ENCODE measurements around the gene RPRD1A.
A peak's percentile ranks its signal among the peaks of the same experiment; 100 is the strongest.
"Not testable (repeated sequence)": the region's sequence is repeated elsewhere in the genome, so short reads cannot be mapped to it uniquely, and the experiment has no call there.

Gene RPRD1A

GRCh38 chr18:36066001-36066400, 1.4 kb downstream of the RPRD1A start:
- Histone ChIP-seq H2BK120ac (ENCODE audit: low read depth, low read length) (no peak overlapping the region), H3K79me1 (ENCODE audit: low read length) (peaks cover 1% of the 10 kb centered on the region), H2AK5ac (ENCODE audit: low read length) (no peak overlapping the region), H2BK15ac (replicated peaks; ENCODE audit: low read depth) (no peak overlapping the region), H3K56ac (ENCODE audit: low read length) (peak overlapping the region; percentile 73), H3K27me3 (ENCODE audit: insufficient read depth, low read length, poor library complexity) (no peaks in the 10 kb centered on the region), H3K4ac (ENCODE audit: low read depth, low read length) (no peak overlapping the region), H3K23ac (ENCODE audit: low read length) (no peak overlapping the region), H3K27ac (ENCODE audit: low read depth, low read length) (no peak overlapping the region), H3K18ac (ENCODE audit: low read length) (no peak overlapping the region), H3K9ac (ENCODE audit: low read length) (peak overlapping the region; percentile 96), H2BK5ac (ENCODE audit: low read length) (no peak overlapping the region), H4K5ac (ENCODE audit: low read length) (no peak overlapping the region), H3K4me3 (ENCODE audit: low read length) (peak overlapping the region; percentile 19), H3K79me2 (ENCODE audit: control insufficient read depth, insufficient read depth, low read length) (peaks cover 52% of the 10 kb centered on the region), H3K36me3 (ENCODE audit: control insufficient read depth, insufficient read depth, low read length) (no peaks in the 10 kb centered on the region), H3K4me2 (ENCODE audit: low read length) (peak overlapping the region; percentile 82), H4K8ac (ENCODE audit: low read depth, low read length) (no peak overlapping the region), H3K4me1 (ENCODE audit: control insufficient read depth, low read depth, low read length) (no peaks in the 10 kb centered on the region)
- WGBS (ENCODE audit: extremely low coverage, insufficient coverage, low lambda C conversion rate): no CpG with 5 or more reads among the region's 5 CpGs
- DNase-seq: no peak

- WGBS (ENCODE audit: extremely low coverage, insufficient coverage, low lambda C conversion rate): no CpG with 5 or more reads among the region's 9 CpGs
- H3K36me3 ChIP-seq (ENCODE audit: control insufficient read depth, insufficient read depth, low read length); H3K4ac ChIP-seq (ENCODE audit: low read depth, low read length); H3K9ac ChIP-seq (ENCODE audit: low read length); H2AK5ac ChIP-seq (ENCODE audit: low read length); H3K4me3 ChIP-seq (ENCODE audit: low read length); H2BK5ac ChIP-seq (ENCODE audit: low read length); H3K27me3 ChIP-seq (ENCODE audit: insufficient read depth, low read length, poor library complexity); H3K27ac ChIP-seq (ENCODE audit: low read depth, low read length); H3K18ac ChIP-seq (ENCODE audit: low read length); H3K23ac ChIP-seq (ENCODE audit: low read length); H4K5ac ChIP-seq (ENCODE audit: low read length); H3K56ac ChIP-seq (ENCODE audit: low read length); DNase-seq; H2BK15ac ChIP-seq (replicated peaks; ENCODE audit: low read depth); H4K8ac ChIP-seq (ENCODE audit: low read depth, low read length); H3K4me2 ChIP-seq (ENCODE audit: low read length); H2BK120ac ChIP-seq (ENCODE audit: low read depth, low read length); H3K4me1 ChIP-seq (ENCODE audit: control insufficient read depth, low read depth, low read length); H3K79me1 ChIP-seq (ENCODE audit: low read length): not testable (repeated sequence)
- H3K79me2 ChIP-seq (ENCODE audit: control insufficient read depth, insufficient read depth, low read length): peaks cover 59% of the 10 kb centered on the region
Observed at GRCh38 chr18:36064809-36065079, 2.6 kb downstream of the RPRD1A start.

- no peak overlapping the region for H2AK5ac ChIP-seq (ENCODE audit: low read length)
- no peak overlapping the region for H2BK15ac ChIP-seq (replicated peaks; ENCODE audit: low read depth)
- no peak overlapping the region for H3K18ac ChIP-seq (ENCODE audit: low read length)
- no peak overlapping the region for H3K23ac ChIP-seq (ENCODE audit: low read length)
- H2BK5ac ChIP-seq (ENCODE audit: low read length): no peak overlapping the region
- no peak overlapping the region for H4K5ac ChIP-seq (ENCODE audit: low read length)
- no peak overlapping the region for H3K27ac ChIP-seq (ENCODE audit: low read depth, low read length)
- H3K79me1 ChIP-seq (ENCODE audit: low read length): peaks cover 1% of the 10 kb centered on the region
- no peak overlapping the region for H3K56ac ChIP-seq (ENCODE audit: low read length)
- no peaks in the 10 kb centered on the region for H3K36me3 ChIP-seq (ENCODE audit: control insufficient read depth, insufficient read depth, low read length)
- no CpG with 5 or more reads among the region's 31 CpGs for WGBS (ENCODE audit: extremely low coverage, insufficient coverage, low lambda C conversion rate)
- no peaks in the 10 kb centered on the region for H3K4me1 ChIP-seq (ENCODE audit: control insufficient read depth, low read depth, low read length)
- H3K4ac ChIP-seq (ENCODE audit: low read depth, low read length): no peak overlapping the region
- DNase-seq: no peak
- no peak overlapping the region for H3K9ac ChIP-seq (ENCODE audit: low read length)
- H3K79me2 ChIP-seq (ENCODE audit: control insufficient read depth, insufficient read depth, low read length): peaks cover 59% of the 10 kb centered on the region
- no peaks in the 10 kb centered on the region for H3K27me3 ChIP-seq (ENCODE audit: insufficient read depth, low read length, poor library complexity)
- H3K4me3 ChIP-seq (ENCODE audit: low read length): no peak overlapping the region
- H4K8ac ChIP-seq (ENCODE audit: low read depth, low read length): no peak overlapping the region
- no peak overlapping the region for H2BK120ac ChIP-seq (ENCODE audit: low read depth, low read length)
- no peak overlapping the region for H3K4me2 ChIP-seq (ENCODE audit: low read length)
Observed at GRCh38 chr18:36064027-36064808, 3.1 kb downstream of the RPRD1A start.

GRCh38 chr18:36058674-36059073, 8.7 kb downstream of the RPRD1A start:
- no peak overlapping the region for H2BK120ac ChIP-seq (ENCODE audit: low read depth, low read length)
- no peak for DNase-seq
- no peak overlapping the region for H3K4me2 ChIP-seq (ENCODE audit: low read length)
- H3K79me1 ChIP-seq (ENCODE audit: low read length): peaks cover 4% of the 10 kb centered on the region
- no peak overlapping the region for H3K4me3 ChIP-seq (ENCODE audit: low read length)
- no peak overlapping the region for H2BK15ac ChIP-seq (replicated peaks; ENCODE audit: low read depth)
- H3K56ac ChIP-seq (ENCODE audit: low read length): no peak overlapping the region
- H3K9ac ChIP-seq (ENCODE audit: low read length): no peak overlapping the region
- no peak overlapping the region for H4K8ac ChIP-seq (ENCODE audit: low read depth, low read length)
- no peak overlapping the region for H4K5ac ChIP-seq (ENCODE audit: low read length)
- H2AK5ac ChIP-seq (ENCODE audit: low read length): no peak overlapping the region
- no peaks in the 10 kb centered on the region for H3K4me1 ChIP-seq (ENCODE audit: control insufficient read depth, low read depth, low read length)
- H3K27ac ChIP-seq (ENCODE audit: low read depth, low read length): no peak overlapping the region
- H3K4ac ChIP-seq (ENCODE audit: low read depth, low read length): no peak overlapping the region
- H3K36me3 ChIP-seq (ENCODE audit: control insufficient read depth, insufficient read depth, low read length): no peaks in the 10 kb centered on the region
- H2BK5ac ChIP-seq (ENCODE audit: low read length): no peak overlapping the region
- no CpG with 5 or more reads among the region's 3 CpGs for WGBS (ENCODE audit: extremely low coverage, insufficient coverage, low lambda C conversion rate)
- H3K27me3 ChIP-seq (ENCODE audit: insufficient read depth, low read length, poor library complexity): no peaks in the 10 kb centered on the region
- no peak overlapping the region for H3K18ac ChIP-seq (ENCODE audit: low read length)
- no peak overlapping the region for H3K23ac ChIP-seq (ENCODE audit: low read length)
- H3K79me2 ChIP-seq (ENCODE audit: control insufficient read depth, insufficient read depth, low read length): peaks cover 62% of the 10 kb centered on the region

- no CpG with 5 or more reads among the region's 3 CpGs for WGBS (ENCODE audit: extremely low coverage, insufficient coverage, low lambda C conversion rate)
Observed at GRCh38 chr18:36051760-36052159, 15.6 kb downstream of the RPRD1A start.

GRCh38 chr18:36050479-36050878, 16.9 kb downstream of the RPRD1A start:
- DNase-seq: no peak
- peaks cover 65% of the 10 kb centered on the region for H3K79me2 ChIP-seq (ENCODE audit: control insufficient read depth, insufficient read depth, low read length)
- no peak overlapping the region for H3K4me2 ChIP-seq (ENCODE audit: low read length)
- H4K5ac ChIP-seq (ENCODE audit: low read length): no peak overlapping the region
- no peak overlapping the region for H2BK120ac ChIP-seq (ENCODE audit: low read depth, low read length)
- H4K8ac ChIP-seq (ENCODE audit: low read depth, low read length): no peak overlapping the region
- no peaks in the 10 kb centered on the region for H3K4me1 ChIP-seq (ENCODE audit: control insufficient read depth, low read depth, low read length)
- H3K4ac ChIP-seq (ENCODE audit: low read depth, low read length): no peak overlapping the region
- H3K79me1 ChIP-seq (ENCODE audit: low read length): peaks cover 5% of the 10 kb centered on the region
- H3K9ac ChIP-seq (ENCODE audit: low read length): no peak overlapping the region
- no peak overlapping the region for H3K27ac ChIP-seq (ENCODE audit: low read depth, low read length)
- no peak overlapping the region for H2BK15ac ChIP-seq (replicated peaks; ENCODE audit: low read depth)
- H3K27me3 ChIP-seq (ENCODE audit: insufficient read depth, low read length, poor library complexity): no peaks in the 10 kb centered on the region
- no peak overlapping the region for H2BK5ac ChIP-seq (ENCODE audit: low read length)
- H2AK5ac ChIP-seq (ENCODE audit: low read length): no peak overlapping the region
- H3K4me3 ChIP-seq (ENCODE audit: low read length): no peak overlapping the region
- no peak overlapping the region for H3K56ac ChIP-seq (ENCODE audit: low read length)
- H3K36me3 ChIP-seq (ENCODE audit: control insufficient read depth, insufficient read depth, low read length): no peaks in the 10 kb centered on the region
- no peak overlapping the region for H3K18ac ChIP-seq (ENCODE audit: low read length)
- no peak overlapping the region for H3K23ac ChIP-seq (ENCODE audit: low read length)

More at GRCh38 chr18:36051760-36052159, 15.6 kb downstream of the RPRD1A start:
- no peak overlapping the region for H3K4ac ChIP-seq (ENCODE audit: low read depth, low read length)
- no peak overlapping the region for H4K8ac ChIP-seq (ENCODE audit: low read depth, low read length)
- no peak overlapping the region for H2BK120ac ChIP-seq (ENCODE audit: low read depth, low read length)
- DNase-seq: no peak
- H2BK5ac ChIP-seq (ENCODE audit: low read length): no peak overlapping the region
- peaks cover 59% of the 10 kb centered on the region for H3K79me2 ChIP-seq (ENCODE audit: control insufficient read depth, insufficient read depth, low read length)
- no peak overlapping the region for H2AK5ac ChIP-seq (ENCODE audit: low read length)
- H3K9ac ChIP-seq (ENCODE audit: low read length): no peak overlapping the region
- H3K36me3 ChIP-seq (ENCODE audit: control insufficient read depth, insufficient read depth, low read length): no peaks in the 10 kb centered on the region
- no peak overlapping the region for H3K56ac ChIP-seq (ENCODE audit: low read length)
- H3K79me1 ChIP-seq (ENCODE audit: low read length): peaks cover 2% of the 10 kb centered on the region
- H3K4me2 ChIP-seq (ENCODE audit: low read length): no peak overlapping the region
- H3K4me3 ChIP-seq (ENCODE audit: low read length): no peak overlapping the region
- H3K27ac ChIP-seq (ENCODE audit: low read depth, low read length): no peak overlapping the region
- H2BK15ac ChIP-seq (replicated peaks; ENCODE audit: low read depth): no peak overlapping the region
- no peak overlapping the region for H3K18ac ChIP-seq (ENCODE audit: low read length)
- no peaks in the 10 kb centered on the region for H3K4me1 ChIP-seq (ENCODE audit: control insufficient read depth, low read depth, low read length)
- H3K23ac ChIP-seq (ENCODE audit: low read length): no peak overlapping the region
- no peaks in the 10 kb centered on the region for H3K27me3 ChIP-seq (ENCODE audit: insufficient read depth, low read length, poor library complexity)
- no peak overlapping the region for H4K5ac ChIP-seq (ENCODE audit: low read length)
